LNCaP clone FGC (cell line): Measurements from ENCODE around the gene GIMAP1.

Experiments used
- DNase-seq: peaks from one replicate; pipeline ENCODE4 v3.0.0-alpha.2; 2011; ENCODE audit warnings: low read depth
- H3K4me3 ChIP-seq: 2 replicates; pipeline ENCODE4 v1.5.1; 2011; ENCODE audit warnings: mild to moderate bottlenecking, low read depth, low read length, control low read depth
- CTCF ChIP-seq: IDR thresholded peaks from 2 replicates; pipeline ENCODE4 v1.5.1; 2012; ENCODE audit warnings: mild to moderate bottlenecking; ENCODE audit not compliant: control insufficient read depth, insufficient read depth; ENCODE audit errors: extremely low read depth

Gene GIMAP1

GRCh38 chr7:150756858-150757257 is 40.4 kb downstream of the GIMAP1 start:
- TF ChIP-seq CTCF = peak; percentile 55
- no peak for DNase-seq
- no peak overlapping the region for H3K4me3 ChIP-seq

GRCh38 chr7:150759479-150759878 is 43.1 kb downstream of the GIMAP1 start:
- no peak for DNase-seq
- no peak for TF ChIP-seq CTCF
- H3K4me3 ChIP-seq = no peak overlapping the region

- TF ChIP-seq CTCF = no peak
- H3K4me3 ChIP-seq = no peak overlapping the region
- no peak for DNase-seq
Observed at GRCh38 chr7:150766334-150766709, 49.9 kb downstream of the GIMAP1 start.

- DNase-seq = no peak
- no peak overlapping the region for H3K4me3 ChIP-seq
- no peak for TF ChIP-seq CTCF
Observed at GRCh38 chr7:150769768-150770167, 53.4 kb downstream of the GIMAP1 start.
